Measurements from ENCODE around the gene SLC25A21.

DNA sequence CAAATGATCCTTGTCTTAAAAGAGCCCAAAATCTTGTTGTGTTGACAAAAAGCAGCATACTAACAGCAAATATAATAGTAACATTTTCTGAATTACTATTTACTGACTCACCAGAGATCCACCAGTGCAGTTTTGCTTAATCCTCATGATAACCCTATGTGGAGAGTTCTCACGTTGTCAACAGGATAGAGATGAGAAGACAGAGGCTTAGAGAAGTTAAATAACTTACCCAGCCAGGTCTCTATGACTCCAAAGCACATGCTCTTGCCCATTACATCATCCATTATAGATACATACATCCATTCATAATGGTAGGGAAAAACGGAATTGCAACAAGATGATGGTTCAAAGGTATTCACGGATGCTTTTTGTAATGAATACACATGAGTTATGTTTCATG, 398.8 kb downstream of the SLC25A21 start:
- TF ChIP-seq TAF1 (IDR thresholded peaks at IDR 0.05; ENCODE audit: borderline replicate concordance, low read depth, low read length) = no peak
- no peak for TF ChIP-seq POLR2A (IDR thresholded peaks at IDR 0.05; ENCODE audit: low read depth, low read length)
- TF ChIP-seq POLR2AphosphoS5 (IDR thresholded peaks at IDR 0.05; ENCODE audit: low read depth, low read length) = no peak
